Measurements from ENCODE around the gene CLEC4M. TPM values are rescaled to one million over a fixed set of nuclear protein-coding genes. Genes with fewer than 3 reads are reported as not detected.

Gene CLEC4M
- total RNA-seq, 1 experiment from 2014 or later = not detected

DNA sequence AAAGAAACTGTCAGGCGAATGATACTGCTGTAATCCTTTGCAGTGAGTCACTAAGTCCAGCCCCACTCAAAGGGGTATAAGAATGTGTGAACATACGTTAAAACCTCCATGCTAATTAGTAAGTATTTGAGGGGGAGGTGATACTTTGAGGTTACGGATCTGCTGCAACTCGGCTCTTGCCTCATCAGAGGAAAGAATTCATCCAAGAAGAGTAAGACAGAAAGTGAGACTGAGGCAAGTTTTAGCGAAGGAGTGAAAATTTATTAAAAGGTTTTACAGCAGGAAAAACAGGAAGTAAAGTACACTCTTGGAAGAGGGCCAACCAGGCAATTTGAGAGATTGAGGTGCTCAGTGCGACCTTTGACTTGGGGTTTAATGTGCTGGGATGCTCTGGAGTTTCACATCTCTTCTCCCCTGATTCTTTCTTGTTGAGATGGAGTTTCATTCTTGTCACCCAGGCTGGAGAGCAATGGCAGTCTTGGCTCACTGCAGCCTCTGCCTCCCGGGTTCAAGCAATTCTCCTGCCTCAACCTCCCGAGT lies 9.8 kb downstream of the CLEC4M start:
- Histone ChIP-seq H2BK12ac (ENCODE audit: insufficient read length, low read depth, low read length) (no peak overlapping the region), H4K20me1 (ENCODE audit: control insufficient read depth, insufficient read depth, insufficient read length) (no peaks in the 10 kb centered on the region), H2BK5ac (ENCODE audit: insufficient read length, low read length) (no peak overlapping the region), H3K14ac (ENCODE audit: insufficient read depth, low read length) (no peak overlapping the region), H3K27ac (ENCODE audit: insufficient read length, low read depth, low read length) (no peak overlapping the region), H3K4me2 (ENCODE audit: insufficient read depth, insufficient read length, low read length) (no peak overlapping the region), H3K56ac (ENCODE audit: insufficient read length, low read depth, low read length) (no peak overlapping the region), H2AFZ (ENCODE audit: low read length) (no peak overlapping the region), H4K91ac (ENCODE audit: insufficient read length, low read depth, low read length) (no peak overlapping the region), H2BK15ac (ENCODE audit: low read depth, low read length) (no peak overlapping the region), H3K23ac (ENCODE audit: insufficient read length, low read depth, low read length) (no peak overlapping the region), H3K79me2 (ENCODE audit: insufficient read depth, low read length) (no peaks in the 10 kb centered on the region), H2BK120ac (ENCODE audit: low read depth, low read length, poor library complexity, severe bottlenecking) (no peak overlapping the region), H3K4me1 (ENCODE audit: insufficient read depth, low read length) (no peaks in the 10 kb centered on the region), H2BK20ac (ENCODE audit: low read depth, low read length, poor library complexity, severe bottlenecking) (no peak overlapping the region), H2AK5ac (ENCODE audit: insufficient read length, low read length) (no peak overlapping the region), H3K27me3 (ENCODE audit: insufficient read depth, low read length) (no peaks in the 10 kb centered on the region), H4K8ac (replicated peaks; ENCODE audit: insufficient read length, low read depth, low read length) (no peak overlapping the region), H3K23me2 (ENCODE audit: insufficient read length, low read depth, low read length, poor library complexity, severe bottlenecking) (no peaks in the 10 kb centered on the region), H3K4ac (ENCODE audit: low read depth, low read length) (no peak overlapping the region), H3T11ph (ENCODE audit: low read length) (no peak overlapping the region), H3K9ac (ENCODE audit: extremely low read depth, insufficient read length, low read length) (no peak overlapping the region), H3K79me1 (ENCODE audit: insufficient read depth, low read depth, low read length, poor library complexity, severe bottlenecking) (no peaks in the 10 kb centered on the region), H3K18ac (ENCODE audit: insufficient read length, low read depth, low read length) (no peak overlapping the region), H3K9me3 (ENCODE audit: control insufficient read depth, low read depth, low read length) (no peaks in the 10 kb centered on the region), H4K5ac (ENCODE audit: insufficient read length, low read depth, low read length) (no peak overlapping the region)
- WGBS (ENCODE audit: extremely low coverage, insufficient read length, low lambda C conversion rate) = no CpG with 5 or more reads among the region's 8 CpGs
- H3K4me1 Mint-ChIP-seq = peaks cover 3 to 8% of the 10 kb centered on the region in 2 experiments; a peak in 3 of 4 replicates
- peaks cover 37% of the 10 kb centered on the region for H3K27me3 Mint-ChIP-seq (ENCODE audit: low read depth)
- no peaks in the 10 kb centered on the region for H3K36me3 Mint-ChIP-seq (ENCODE audit: insufficient read depth in 1 of 3, low read depth in 3 of 3)
- H3K9me3 Mint-ChIP-seq = no peaks in the 10 kb centered on the region; a peak in 1 of 5 replicates
- no peak overlapping the region for H3K27ac Mint-ChIP-seq
- DNase-seq = no peak
- TF ChIP-seq, protein P1, sequence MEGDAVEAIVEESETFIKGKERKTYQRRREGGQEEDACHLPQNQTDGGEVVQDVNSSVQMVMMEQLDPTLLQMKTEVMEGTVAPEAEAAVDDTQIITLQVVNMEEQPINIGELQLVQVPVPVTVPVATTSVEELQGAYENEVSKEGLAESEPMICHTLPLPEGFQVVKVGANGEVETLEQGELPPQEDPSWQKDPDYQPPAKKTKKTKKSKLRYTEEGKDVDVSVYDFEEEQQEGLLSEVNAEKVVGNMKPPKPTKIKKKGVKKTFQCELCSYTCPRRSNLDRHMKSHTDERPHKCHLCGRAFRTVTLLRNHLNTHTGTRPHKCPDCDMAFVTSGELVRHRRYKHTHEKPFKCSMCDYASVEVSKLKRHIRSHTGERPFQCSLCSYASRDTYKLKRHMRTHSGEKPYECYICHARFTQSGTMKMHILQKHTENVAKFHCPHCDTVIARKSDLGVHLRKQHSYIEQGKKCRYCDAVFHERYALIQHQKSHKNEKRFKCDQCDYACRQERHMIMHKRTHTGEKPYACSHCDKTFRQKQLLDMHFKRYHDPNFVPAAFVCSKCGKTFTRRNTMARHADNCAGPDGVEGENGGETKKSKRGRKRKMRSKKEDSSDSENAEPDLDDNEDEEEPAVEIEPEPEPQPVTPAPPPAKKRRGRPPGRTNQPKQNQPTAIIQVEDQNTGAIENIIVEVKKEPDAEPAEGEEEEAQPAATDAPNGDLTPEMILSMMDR (conservative IDR thresholded peaks at IDR 0.05) = no peak
- H3K4me3 Mint-ChIP-seq = no peak overlapping the region

Data from H9 (cell line).